ENCODE data around the gene GPATCH2L.

GPATCH2L gene

GRCh38 chr14:76227450-76228050 is 75.8 kb downstream of the GPATCH2L start:
- no peak overlapping the region for H3K27ac ChIP-seq
- TF ChIP-seq CTCF (conservative IDR thresholded peaks at IDR 0.05) = no peak

- no peak for TF ChIP-seq CTCF (conservative IDR thresholded peaks at IDR 0.05)
- no peak overlapping the region for H3K27ac ChIP-seq
Measured at GRCh38 chr14:76228138-76228537, 76.4 kb downstream of the GPATCH2L start.

- TF ChIP-seq CTCF (conservative IDR thresholded peaks at IDR 0.05) = no peak
- no peak overlapping the region for H3K27ac ChIP-seq
Measured at GRCh38 chr14:76232800-76233199, 81.1 kb downstream of the GPATCH2L start.

- H3K27ac ChIP-seq = no peak overlapping the region
- TF ChIP-seq CTCF (conservative IDR thresholded peaks at IDR 0.05) = no peak
Measured at GRCh38 chr14:76235628-76236027, 83.9 kb downstream of the GPATCH2L start.

GRCh38 chr14:76236172-76237130 is 84.7 kb downstream of the GPATCH2L start:
- TF ChIP-seq CTCF (conservative IDR thresholded peaks at IDR 0.05) = no peak
- no peak overlapping the region for H3K27ac ChIP-seq

GRCh38 chr14:76237349-76237990 is 85.7 kb downstream of the GPATCH2L start:
- TF ChIP-seq CTCF (conservative IDR thresholded peaks at IDR 0.05) = no peak
- no peak overlapping the region for H3K27ac ChIP-seq

- H3K27ac ChIP-seq = no peak overlapping the region
- TF ChIP-seq CTCF (conservative IDR thresholded peaks at IDR 0.05) = no peak
Measured at GRCh38 chr14:76245097-76245496, 93.4 kb downstream of the GPATCH2L start.
